ENCODE measurements around the gene KIF6. TPM values are rescaled to one million over a fixed set of nuclear protein-coding genes. Genes with fewer than 3 reads are reported as not detected.
A peak's percentile ranks its signal among the peaks of the same experiment; 100 is the strongest.

Gene KIF6
- total RNA-seq, 1 donor from 2014 or later: 2.0 TPM

- peaks cover 1% of the 10 kb centered on the region for H3K9me3 Mint-ChIP-seq (ENCODE audit: unreplicated experiment)
- TF ChIP-seq CTCF (IDR thresholded peaks at IDR 0.05; ENCODE audit: insufficient read depth, low read depth, low read length) (no peak), EZH2 (IDR thresholded peaks at IDR 0.05; ENCODE audit: insufficient read depth, low read length) (no peak)
- H3K27me3 Mint-ChIP-seq (ENCODE audit: low read depth, unreplicated experiment): no peaks in the 10 kb centered on the region
These were observed 39.8 kb downstream of the KIF6 start for GRCh38 chr6:39685489-39685826.

GRCh38 chr6:39684790-39685488 is 40.3 kb downstream of the KIF6 start:
- peaks cover 15% of the 10 kb centered on the region for H3K4me1 Mint-ChIP-seq (ENCODE audit: low read depth, unreplicated experiment)
- TF ChIP-seq CTCF (IDR thresholded peaks at IDR 0.05; ENCODE audit: insufficient read depth, low read depth, low read length) (no peak), EZH2 (IDR thresholded peaks at IDR 0.05; ENCODE audit: insufficient read depth, low read length) (no peak)
- no peaks in the 10 kb centered on the region for H3K36me3 Mint-ChIP-seq (ENCODE audit: low read depth, unreplicated experiment)
- H3K9me3 Mint-ChIP-seq (ENCODE audit: unreplicated experiment): peaks cover 1% of the 10 kb centered on the region
- Histone ChIP-seq H3K36me3 (ENCODE audit: insufficient read depth, low read length) (no peaks in the 10 kb centered on the region), H2AFZ (ENCODE audit: low read depth, low read length) (no peak overlapping the region), H3K9me3 (ENCODE audit: insufficient read depth, low read depth, low read length) (no peaks in the 10 kb centered on the region), H3K4me1 (ENCODE audit: insufficient read depth, low read length) (peaks cover 4% of the 10 kb centered on the region), H4K20me1 (ENCODE audit: insufficient read depth, low read length) (no peaks in the 10 kb centered on the region), H3K79me2 (ENCODE audit: insufficient read depth, low read length) (no peaks in the 10 kb centered on the region), H3K9ac (ENCODE audit: low read length) (no peak overlapping the region), H3K27ac (ENCODE audit: low read depth, low read length) (no peak overlapping the region), H3K27me3 (ENCODE audit: insufficient read depth, low read length) (no peaks in the 10 kb centered on the region), H3K4me2 (ENCODE audit: low read length) (no peak overlapping the region), H3K4me3 (ENCODE audit: insufficient read depth, low read depth, low read length) (no peak overlapping the region)
- DNase-seq (ENCODE audit: low read depth) (peak; percentile 30), FAIRE-seq (no peak)
- H3K4me3 Mint-ChIP-seq (ENCODE audit: unreplicated experiment): no peak overlapping the region
- no peaks in the 10 kb centered on the region for H3K27me3 Mint-ChIP-seq (ENCODE audit: low read depth, unreplicated experiment)
- H3K27ac Mint-ChIP-seq (ENCODE audit: unreplicated experiment): peak overlapping the region; percentile 5

More at GRCh38 chr6:39685489-39685826, 39.8 kb downstream of the KIF6 start:
- H3K4me1 Mint-ChIP-seq (ENCODE audit: low read depth, unreplicated experiment): peaks cover 15% of the 10 kb centered on the region
- Histone ChIP-seq H3K4me1 (ENCODE audit: insufficient read depth, low read length) (peaks cover 4% of the 10 kb centered on the region), H3K4me2 (ENCODE audit: low read length) (no peak overlapping the region), H3K9me3 (ENCODE audit: insufficient read depth, low read depth, low read length) (no peaks in the 10 kb centered on the region), H3K9ac (ENCODE audit: low read length) (no peak overlapping the region), H2AFZ (ENCODE audit: low read depth, low read length) (no peak overlapping the region), H3K27ac (ENCODE audit: low read depth, low read length) (no peak overlapping the region), H4K20me1 (ENCODE audit: insufficient read depth, low read length) (no peaks in the 10 kb centered on the region), H3K27me3 (ENCODE audit: insufficient read depth, low read length) (no peaks in the 10 kb centered on the region), H3K4me3 (ENCODE audit: insufficient read depth, low read depth, low read length) (no peak overlapping the region), H3K36me3 (ENCODE audit: insufficient read depth, low read length) (no peaks in the 10 kb centered on the region), H3K79me2 (ENCODE audit: insufficient read depth, low read length) (no peaks in the 10 kb centered on the region)
- H3K27ac Mint-ChIP-seq (ENCODE audit: unreplicated experiment): peak overlapping the region; percentile 5
- H3K36me3 Mint-ChIP-seq (ENCODE audit: low read depth, unreplicated experiment): no peaks in the 10 kb centered on the region
- no peak for DNase-seq (ENCODE audit: low read depth)
- no peak overlapping the region for H3K4me3 Mint-ChIP-seq (ENCODE audit: unreplicated experiment)
- FAIRE-seq: no peak

GRCh38 chr6:39681674-39682121 is 43.5 kb downstream of the KIF6 start:
- H3K27me3 Mint-ChIP-seq (ENCODE audit: low read depth, unreplicated experiment): no peaks in the 10 kb centered on the region
- Histone ChIP-seq H3K9me3 (ENCODE audit: insufficient read depth, low read depth, low read length) (no peaks in the 10 kb centered on the region), H3K9ac (ENCODE audit: low read length) (no peak overlapping the region), H3K27me3 (ENCODE audit: insufficient read depth, low read length) (no peaks in the 10 kb centered on the region), H3K4me1 (ENCODE audit: insufficient read depth, low read length) (peaks cover 4% of the 10 kb centered on the region), H4K20me1 (ENCODE audit: insufficient read depth, low read length) (no peaks in the 10 kb centered on the region), H3K36me3 (ENCODE audit: insufficient read depth, low read length) (no peaks in the 10 kb centered on the region), H3K27ac (ENCODE audit: low read depth, low read length) (no peak overlapping the region), H2AFZ (ENCODE audit: low read depth, low read length) (peak overlapping the region; percentile 53), H3K4me3 (ENCODE audit: insufficient read depth, low read depth, low read length) (no peak overlapping the region), H3K4me2 (ENCODE audit: low read length) (peak overlapping the region; percentile 55), H3K79me2 (ENCODE audit: insufficient read depth, low read length) (no peaks in the 10 kb centered on the region)
- peaks cover 15% of the 10 kb centered on the region for H3K4me1 Mint-ChIP-seq (ENCODE audit: low read depth, unreplicated experiment)
- H3K4me3 Mint-ChIP-seq (ENCODE audit: unreplicated experiment): no peak overlapping the region
- peak; percentile 52 for DNase-seq (ENCODE audit: low read depth)
- peaks cover 1% of the 10 kb centered on the region for H3K9me3 Mint-ChIP-seq (ENCODE audit: unreplicated experiment)
- H3K27ac Mint-ChIP-seq (ENCODE audit: unreplicated experiment): peak overlapping the region; percentile 63
- no peaks in the 10 kb centered on the region for H3K36me3 Mint-ChIP-seq (ENCODE audit: low read depth, unreplicated experiment)
- no peak for FAIRE-seq
- TF ChIP-seq EZH2 (IDR thresholded peaks at IDR 0.05; ENCODE audit: insufficient read depth, low read length) (no peak), CTCF (IDR thresholded peaks at IDR 0.05; ENCODE audit: insufficient read depth, low read depth, low read length) (no peak)
